GM12878 (cell line): ENCODE data around the gene DYNLT2B. TPM values are rescaled to one million over a fixed set of nuclear protein-coding genes. Genes with fewer than 3 reads are reported as not detected.

Experiments
- ATAC-seq: fragments of 200-7000 bp; cut with Tn5 transposase; 3 replicates; pipeline ENCODE4 v1.9.1; 2020; ENCODE audit warnings: mild to moderate bottlenecking, moderate library complexity
- BruUV-seq: library from RNA; stranded (reverse); fragments of 400-500 nt; replicated peaks from 2 replicates; lab custom pipeline; 2021; lab: Mats Ljungman, UMichigan
- CTCF ChIA-PET: fragments of 300-600 bp; sonication (Branson Sonifier 250); formaldehyde crosslinking; extraction: SDS; loops from one replicate; lab custom pipeline; 2021; ENCODE audit warnings: inconsistent platforms; lab: Yijun Ruan, JAX
- POLR2A ChIA-PET: fragments of 350-600 bp; formaldehyde crosslinking; extraction: SDS; loops from one replicate; lab custom pipeline; 2021; ENCODE audit warnings: inconsistent platforms; lab: Charles Lee
- RAD21 ChIA-PET: fragments of 300-600 bp; sonication (Branson Sonifier 250); formaldehyde crosslinking; loops from one replicate; lab custom pipeline; 2023; ENCODE audit warnings: antibody characterized with exemption; ENCODE audit not compliant: unreplicated experiment; lab: Charles Lee
- SMC1A ChIA-PET: fragments of 300-600 bp; sonication (Branson Sonifier 250); formaldehyde crosslinking; loops from one replicate; lab custom pipeline; 2023; ENCODE audit not compliant: unreplicated experiment, uncharacterized antibody; lab: Charles Lee
- DNase-seq: peaks from one replicate; pipeline ENCODE4 v3.0.0-alpha.2; 2011; ENCODE audit warnings: low read depth, low spot score
- FAIRE-seq: peaks from 3 replicates; lab custom pipeline; 2011; peaks lifted over from hg19 to GRCh38; lab: Jason Lieb, UNC
- H2AFZ ChIP-seq: 2 replicates; pipeline ENCODE4 v1.6.0; 2011; ENCODE audit warnings: low read depth, low read length, control low read depth; ENCODE audit not compliant: control insufficient read depth
- H3K27ac ChIP-seq: 2 replicates; pipeline ENCODE4 v1.5.1; 2011; ENCODE audit warnings: control low read depth; ENCODE audit not compliant: control insufficient read depth, insufficient read depth
- H3K27me3 ChIP-seq, 2 experiments: replicated peaks in 1 of 2; 2 replicates each; pipeline versions ENCODE4 v1.6.0 to v1.6.1; 2011; ENCODE audit warnings: low read length in 1 of 2; ENCODE audit not compliant: control insufficient read depth in 2 of 2, insufficient read depth in 2 of 2
- H3K36me3 ChIP-seq, 2 experiments: 2 replicates each; pipeline ENCODE4 v1.5.1; 2011; ENCODE audit warnings: low read length in 1 of 2; ENCODE audit not compliant: control insufficient read depth in 2 of 2, insufficient read depth in 2 of 2
- H3K4me1 ChIP-seq: 2 replicates; pipeline ENCODE4 v1.6.1; 2011; ENCODE audit warnings: mild to moderate bottlenecking, low read length, moderate library complexity, mixed read lengths; ENCODE audit not compliant: control insufficient read depth, insufficient read depth
- H3K4me2 ChIP-seq: 2 replicates; pipeline ENCODE4 v1.6.0; 2011; ENCODE audit warnings: control low read depth; ENCODE audit not compliant: control insufficient read depth, insufficient read depth
- H3K4me3 ChIP-seq: fragments of 200-600 bp; sonication (generic); 2 replicates; pipeline ENCODE4 v1.5.1; 2016
- H3K79me2 ChIP-seq: 2 replicates; pipeline ENCODE4 v1.6.0; 2011; ENCODE audit warnings: low read length; ENCODE audit not compliant: control insufficient read depth, insufficient read depth
- H3K9ac ChIP-seq: 2 replicates; pipeline ENCODE4 v1.8.0; 2011; ENCODE audit warnings: low read length, control low read depth, mixed read lengths; ENCODE audit not compliant: control insufficient read depth, insufficient read depth
- H3K9me3 ChIP-seq: replicated peaks from 3 replicates; pipeline ENCODE4 v1.5.1; 2011; ENCODE audit warnings: mild to moderate bottlenecking, low read length; ENCODE audit not compliant: control insufficient read depth, insufficient read depth
- H4K20me1 ChIP-seq: 2 replicates; pipeline ENCODE4 v1.6.0; 2011; ENCODE audit not compliant: control insufficient read depth, insufficient read depth
- BHLHE40 ChIP-seq, 2 experiments: fragments of 450-650 bp in 1 of 2; IDR thresholded peaks; 2 replicates each; pipeline ENCODE4 v1.6.1; 2011 to 2017; ENCODE audit warnings: low read depth in 2 of 2, borderline replicate concordance in 1 of 2, improper control_type of control experiment in 1 of 2, low read length in 1 of 2, mild to moderate bottlenecking in 1 of 2
- CEBPZ ChIP-seq: fragments of 150-350 bp; IDR thresholded peaks from 2 replicates; pipeline ENCODE4 v1.6.1; 2016; ENCODE audit warnings: low read depth, low read length
- E2F4 ChIP-seq: IDR thresholded peaks from 2 replicates; pipeline ENCODE4 v1.6.1; 2012; ENCODE audit warnings: low read depth, low read length, improper control_type of control experiment
- ELK1 ChIP-seq: IDR thresholded peaks from 2 replicates; pipeline ENCODE4 v1.6.1; 2012; ENCODE audit warnings: low read depth, low read length, improper control_type of control experiment
- KDM1A ChIP-seq: fragments of 200-600 bp; sonication (generic); IDR thresholded peaks from 2 replicates; pipeline ENCODE4 v1.6.1; 2016; ENCODE audit warnings: borderline replicate concordance
- MAX ChIP-seq: IDR thresholded peaks from 2 replicates; pipeline ENCODE4 v1.6.1; 2012; ENCODE audit warnings: low read depth, low read length, improper control_type of control experiment
- MEF2B ChIP-seq: fragments of 450-650 bp; IDR thresholded peaks from 2 replicates; pipeline ENCODE4 v1.6.1; 2018; ENCODE audit warnings: mild to moderate bottlenecking, moderate library complexity; ENCODE audit not compliant: partially characterized antibody, poor library complexity, severe bottlenecking
- MLLT1 ChIP-seq: fragments of 450-650 bp; IDR thresholded peaks from 2 replicates; pipeline ENCODE4 v1.6.1; 2016; ENCODE audit warnings: mild to moderate bottlenecking
- NBN ChIP-seq: fragments of 450-650 bp; IDR thresholded peaks from 2 replicates; pipeline ENCODE4 v1.6.1; 2016
- NFYA ChIP-seq: IDR thresholded peaks from 2 replicates; pipeline ENCODE4 v1.6.1; 2011; ENCODE audit warnings: low read depth, mild to moderate bottlenecking, low read length, improper control_type of control experiment, borderline replicate concordance
- NR2C2 ChIP-seq: IDR thresholded peaks from 2 replicates; pipeline ENCODE4 v1.6.1; 2011; ENCODE audit warnings: borderline replicate concordance, low read depth; ENCODE audit not compliant: control insufficient read depth, insufficient read length
- PKNOX1 ChIP-seq: fragments of 450-650 bp; IDR thresholded peaks from 2 replicates; pipeline ENCODE4 v1.6.1; 2016; ENCODE audit warnings: mild to moderate bottlenecking
- RBBP5 ChIP-seq: fragments of 200-600 bp; sonication (generic); conservative IDR thresholded peaks from 2 replicates; pipeline ENCODE4 v1.6.1; 2016
- ZNF207 ChIP-seq: fragments of 450-650 bp; IDR thresholded peaks from 2 replicates; pipeline ENCODE4 v1.6.1; 2014; ENCODE audit warnings: antibody characterized with exemption, mild to moderate bottlenecking, borderline replicate concordance
- ZNF217 ChIP-seq: fragments of 450-650 bp; IDR thresholded peaks from 2 replicates; pipeline ENCODE4 v1.6.1; 2017; ENCODE audit warnings: antibody characterized with exemption, mild to moderate bottlenecking
- whole genome bisulfite sequencing: methylation state at CpG from one replicate; pipeline ENCODE4 v1.1.6; 2016; ENCODE audit warnings: low lambda C conversion rate; ENCODE audit not compliant: insufficient replicate concordance, insufficient coverage; ENCODE audit errors: missing lambda C conversion rate; 5-methylcytosine and 5-hydroxymethylcytosine counted together
- in situ Hi-C: fragments of 300-500 bp; cut with MboI; formaldehyde crosslinking; loops from 9 replicates; pipeline ENCODE4 v1.14.3; 2018; ENCODE audit warnings: mixed read lengths
- intact Hi-C: fragments of 100-400 bp; cut with micrococcal nuclease; formaldehyde crosslinking; loops from one replicate; pipeline ENCODE4 v1.14.2; 2022; ENCODE audit not compliant: unreplicated experiment
- polyA plus RNA-seq, 11 experiments: library from polyadenylated mRNA; depleted of rRNA in 4 of 11; unstranded in 6 of 11; stranded (reverse) in 5 of 11; fragments of >200 nt; fragmentation: Nextera tagmentation in 4 of 11; fragmentation: Illumina TruSeq in 1 of 11; extraction: Ambion mirVana in 4 of 11; extraction: Trizol in 1 of 11; gene quantifications; 1 replicate in 1 of 11; 2 replicates in 10 of 11; pipeline versions ENCODE4 v1.2.1 to v1.2.3, GENCODE V29; 2011 to 2016; ENCODE audit warnings: inconsistent platforms in 2 of 11, missing spikeins in 2 of 11, low read depth in 1 of 11
- total RNA-seq, 4 experiments: library from RNA; depleted of rRNA in 3 of 4; stranded (reverse); fragments of >200 nt in 3 of 4; fragmentation: Illumina TruSeq in 1 of 4; extraction: Trizol in 1 of 4; gene quantifications; 2 replicates each; pipeline versions ENCODE4 v1.2.1 to v1.2.3, GENCODE V29; 2013 to 2021

DYNLT2B gene
- total and polyA plus RNA-seq, 10 of the 15 experiments (the other 5 are each of a cell fraction or from before 2014, with no cell fraction given), result 8.6 to 89.7 (median 21.9) TPM

GRCh38 chr3:196357905-196358304 lies 39.9 kb upstream of the DYNLT2B start:
- Histone ChIP-seq H4K20me1 (no peaks in the 10 kb centered on the region), H3K4me3 (no peak overlapping the region), H2AFZ (no peak overlapping the region), H3K36me3 (peaks cover 6 to 29% of the 10 kb centered on the region in 2 experiments), H3K27me3 (no peaks in the 10 kb centered on the region), H3K4me2 (no peak overlapping the region), H3K9ac (no peak overlapping the region), H3K4me1 (no peaks in the 10 kb centered on the region), H3K9me3 (no peaks in the 10 kb centered on the region), H3K27ac (no peak overlapping the region), H3K79me2 (no peaks in the 10 kb centered on the region)
- intact Hi-C loops (no loop called here), in situ Hi-C loops (no loop called here)
- ATAC-seq (no peak), DNase-seq (no peak), FAIRE-seq (no peak)
- no TSS peak for BruUV-seq
- SMC1A ChIA-PET, result interaction anchor here (1.0 to 1.5 kb wide), 2 partner anchors 70 to 104 kb away, joined by 3 to 4 read pairs; partner anchors contain the start of gene PCYT1A
- POLR2A ChIA-PET, result interaction anchor here (1.0 to 1.1 kb wide), 2 partner anchors 9 to 13 kb away, joined by 4 read pairs; no protein-coding TSS in a partner anchor
- CTCF ChIA-PET, result interaction anchor here (0.6 to 1.6 kb wide), 5 partner anchors 49 to 126 kb away, joined by 3 to 5 read pairs (median 3); no protein-coding TSS in a partner anchor
- RAD21 ChIA-PET, result interaction anchor here (0.9 kb wide), 1 partner anchor 19 kb away, joined by 4 read pairs; no protein-coding TSS in a partner anchor
- WGBS, result 83% methylated on average over 7 of the region's 7 CpGs
- no peak for TF ChIP-seq MAX
- no peak for TF ChIP-seq BHLHE40 (IDR thresholded peaks at IDR 0.05; ENCODE audit: borderline replicate concordance in 1 of 2, low read depth in 2 of 2, low read length in 1 of 2)
- TF ChIP-seq CEBPZ, result no peak
- TF ChIP-seq KDM1A, result no peak
- TF ChIP-seq ZNF207, result no peak
- TF ChIP-seq PKNOX1, result no peak
- TF ChIP-seq RBBP5, result no peak
- TF ChIP-seq NR2C2, result no peak
- no peak for TF ChIP-seq NBN
- no peak for TF ChIP-seq ZNF217
- peak; percentile 78 for TF ChIP-seq MEF2B
- no peak for TF ChIP-seq NFYA
- TF ChIP-seq ELK1, result no peak
- no peak for TF ChIP-seq E2F4
- TF ChIP-seq MLLT1, result 0 out of 2 replicates have a peak, but pooled peaks have one; percentile 25
